Inferior parietal cortex (tissue), 1 donor: ENCODE measurements around the gene MC5R.
"Not testable (repeated sequence)": the region's sequence is repeated elsewhere in the genome, so short reads cannot be mapped to it uniquely, and the experiment has no call there.

Source experiments
- DNase-seq: peaks from one replicate; pipeline ENCODE4 v3.0.0-alpha.2; 2016; ENCODE audit errors: extremely low spot score

Gene MC5R

DNA sequence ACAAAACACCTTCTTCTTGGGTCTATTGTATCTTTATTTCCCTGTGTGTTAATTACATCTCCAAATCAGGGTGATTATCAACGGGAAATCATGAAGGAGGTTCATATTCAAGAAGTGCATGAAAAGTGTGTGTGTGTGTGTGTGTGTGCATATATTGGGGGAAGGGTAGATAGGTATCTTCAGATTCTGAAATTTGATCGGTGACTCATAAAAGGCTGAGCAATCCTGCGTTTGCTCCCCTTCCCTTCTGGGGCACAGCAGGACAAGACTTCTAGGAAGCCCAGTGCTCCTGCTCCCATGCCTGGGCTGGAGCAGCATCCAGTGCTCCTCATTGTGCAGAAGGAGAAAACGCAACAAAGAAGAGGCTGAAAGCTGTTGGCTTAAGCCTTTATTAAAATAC lies 25.8 kb downstream of the MC5R start:
- no peak for DNase-seq

DNA sequence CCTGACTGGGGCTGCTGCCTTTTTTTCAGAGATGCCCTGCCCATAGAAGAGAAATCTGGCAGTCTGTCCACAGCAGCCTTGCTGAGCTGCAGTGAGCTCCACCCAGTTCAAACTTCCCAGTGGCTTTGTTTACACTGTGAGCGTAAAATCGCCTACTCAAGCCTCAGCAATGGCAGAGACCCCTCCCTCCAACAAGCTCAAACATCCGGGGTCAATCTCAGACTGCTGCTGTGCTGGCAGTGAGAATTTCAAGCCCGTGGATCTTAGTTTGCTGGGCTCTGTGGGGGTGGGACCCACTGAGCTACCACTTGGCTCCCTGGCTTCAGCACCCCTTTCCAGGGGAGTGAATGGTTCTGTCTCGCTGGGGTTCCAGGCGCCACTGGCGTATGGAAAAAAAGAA lies 38.9 kb downstream of the MC5R start:
- not testable (repeated sequence) for DNase-seq

DNA sequence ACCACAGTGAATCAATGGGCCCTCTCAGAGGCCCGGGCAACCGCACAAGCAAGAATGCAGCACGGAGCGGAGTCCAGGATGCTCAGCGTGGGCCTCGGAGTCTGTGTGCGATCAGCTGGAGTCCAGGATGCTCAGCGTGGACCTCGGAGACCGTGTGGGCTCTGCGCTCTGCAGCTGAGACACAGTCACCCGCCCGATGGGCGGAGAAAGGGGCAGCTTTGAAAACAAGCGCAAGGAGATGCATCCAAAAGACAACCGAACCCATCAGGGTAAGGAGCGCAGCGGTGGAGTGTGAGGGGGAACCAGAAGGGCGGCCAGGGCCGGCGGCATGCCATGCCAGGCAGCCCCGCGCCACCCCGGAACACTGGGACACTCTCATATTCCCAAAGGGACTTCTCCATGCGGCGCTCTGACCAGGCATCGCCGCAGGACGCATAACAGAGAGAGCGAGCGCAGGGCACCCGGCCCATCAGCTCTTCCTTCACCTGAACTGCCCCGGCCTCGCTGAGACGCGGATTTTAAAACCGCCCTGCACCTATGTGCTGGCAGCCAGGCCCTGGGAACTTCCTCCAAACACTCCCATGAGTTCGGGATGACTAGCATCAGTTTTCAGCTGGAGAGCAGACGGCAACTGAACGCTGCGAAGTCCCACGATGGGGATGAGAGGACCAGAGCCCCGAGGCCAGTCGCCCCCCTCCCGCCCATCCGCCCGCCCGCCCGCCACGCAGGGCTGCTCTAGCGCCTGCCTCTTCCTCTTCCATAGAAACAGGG lies 44.7 kb downstream of the MC5R start:
- no peak for DNase-seq

DNA sequence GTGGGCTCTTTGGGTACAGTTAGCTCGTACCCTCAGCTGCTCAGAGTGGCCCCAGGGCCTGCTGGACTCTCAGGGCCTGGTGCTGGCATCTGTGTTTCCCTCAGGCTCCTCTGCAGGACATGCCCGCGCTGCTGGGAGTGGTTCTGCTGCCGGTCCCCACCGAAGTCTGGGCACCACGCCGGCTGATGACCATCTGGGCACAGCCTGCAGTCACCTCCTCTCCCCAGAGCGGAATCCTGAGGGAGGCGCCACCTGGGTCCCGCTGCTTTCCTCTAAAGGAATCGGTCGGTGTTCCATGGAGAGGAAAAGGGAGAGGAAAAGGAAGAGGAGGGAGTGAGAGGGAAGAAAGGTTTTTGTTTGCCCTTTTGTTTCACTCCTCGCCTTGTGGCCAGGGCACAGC lies 47.8 kb downstream of the MC5R start:
- DNase-seq = no peak

DNA sequence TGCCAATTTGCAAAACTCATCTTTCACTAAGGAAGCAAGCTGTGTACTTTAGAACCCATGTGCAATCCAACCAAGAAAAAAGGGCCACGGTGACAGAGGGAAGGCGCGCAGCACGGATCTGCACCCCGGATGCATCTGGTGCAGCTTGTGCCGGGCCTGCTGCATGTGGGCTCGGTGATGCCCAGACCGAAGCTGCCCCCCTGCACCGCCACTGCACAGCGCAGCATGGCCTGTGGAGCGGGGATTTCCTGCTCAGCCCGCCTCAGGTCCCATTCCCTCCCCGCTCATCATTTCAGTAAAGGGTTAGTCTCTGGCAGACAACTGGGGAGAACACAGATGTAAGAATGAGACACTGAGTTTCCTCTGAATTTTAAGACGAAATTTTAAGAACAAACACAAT lies 48.4 kb downstream of the MC5R start:
- no peak for DNase-seq

DNA sequence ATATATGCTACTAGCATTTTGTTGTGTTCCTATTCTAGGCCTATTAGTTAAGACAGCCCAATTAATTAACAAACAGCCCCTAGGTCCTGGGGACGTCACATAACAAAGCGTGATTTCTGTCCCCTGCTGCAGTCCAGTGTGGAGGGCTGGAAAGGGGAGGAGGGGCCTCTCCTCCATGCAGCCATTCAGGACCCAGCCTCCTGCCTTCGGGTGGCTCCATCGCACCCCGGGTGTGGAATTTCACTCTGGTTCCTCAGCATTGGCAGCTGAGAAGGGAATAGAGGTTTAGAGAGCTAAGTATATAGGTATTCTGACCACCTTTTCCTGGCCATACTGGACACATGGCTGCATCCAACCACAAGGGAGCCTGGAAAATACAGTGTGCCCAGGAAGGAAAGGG lies 49.0 kb downstream of the MC5R start:
- no peak for DNase-seq

DNA sequence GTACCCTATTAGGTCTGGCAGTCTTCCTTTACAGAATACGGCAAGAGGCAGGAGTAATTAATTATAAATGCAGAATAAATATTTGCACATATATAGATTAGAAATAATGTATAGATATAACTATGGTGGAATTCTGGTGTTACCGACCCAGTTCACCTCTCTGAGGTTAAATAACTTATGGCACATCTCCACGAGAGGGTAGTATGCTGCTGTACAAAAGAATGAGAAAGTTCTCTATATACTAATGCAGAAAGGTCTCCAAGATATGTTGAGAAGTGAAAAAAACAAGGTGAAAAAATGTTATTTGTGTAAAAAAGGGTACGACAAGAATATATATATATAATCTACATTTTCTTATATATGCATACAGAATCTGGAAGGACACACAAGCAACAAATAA lies 50.6 kb downstream of the MC5R start:
- DNase-seq = no peak
